Dermis microvascular lymphatic vessel endothelial cell (primary cell): ENCODE data around the gene MICAL3. TPM values are rescaled to one million over a fixed set of nuclear protein-coding genes. Genes with fewer than 3 reads are reported as not detected.
"Not testable (repeated sequence)": the region's sequence is repeated elsewhere in the genome, so short reads cannot be mapped to it uniquely, and the experiment has no call there.

Experiments
- DNase-seq, 2 donors: peaks; one replicate each; pipeline versions ENCODE4 v3.0.0 to v3.0.0-alpha.2; 2010; ENCODE audit warnings: low read depth in 2 of 2
- total RNA-seq: library from RNA; depleted of rRNA; stranded (reverse); fragments of >200 nt; gene quantifications from 2 replicates; pipeline ENCODE4 v1.2.1, GENCODE V29; 2014

MICAL3 gene
- total RNA-seq, 1 donor from 2014 or later, result 14.8 TPM

- DNase-seq, result no peak
Measured at GRCh38 chr22:17780116-17780740, 244.1 kb downstream of the MICAL3 start.

GRCh38 chr22:17779286-17780115 lies 244.9 kb downstream of the MICAL3 start:
- DNase-seq, result no peak

- DNase-seq, result no peak
Measured at GRCh38 chr22:17778412-17778976, 245.9 kb downstream of the MICAL3 start.

GRCh38 chr22:17777717-17778044 lies 246.7 kb downstream of the MICAL3 start:
- no peak for DNase-seq

DNA sequence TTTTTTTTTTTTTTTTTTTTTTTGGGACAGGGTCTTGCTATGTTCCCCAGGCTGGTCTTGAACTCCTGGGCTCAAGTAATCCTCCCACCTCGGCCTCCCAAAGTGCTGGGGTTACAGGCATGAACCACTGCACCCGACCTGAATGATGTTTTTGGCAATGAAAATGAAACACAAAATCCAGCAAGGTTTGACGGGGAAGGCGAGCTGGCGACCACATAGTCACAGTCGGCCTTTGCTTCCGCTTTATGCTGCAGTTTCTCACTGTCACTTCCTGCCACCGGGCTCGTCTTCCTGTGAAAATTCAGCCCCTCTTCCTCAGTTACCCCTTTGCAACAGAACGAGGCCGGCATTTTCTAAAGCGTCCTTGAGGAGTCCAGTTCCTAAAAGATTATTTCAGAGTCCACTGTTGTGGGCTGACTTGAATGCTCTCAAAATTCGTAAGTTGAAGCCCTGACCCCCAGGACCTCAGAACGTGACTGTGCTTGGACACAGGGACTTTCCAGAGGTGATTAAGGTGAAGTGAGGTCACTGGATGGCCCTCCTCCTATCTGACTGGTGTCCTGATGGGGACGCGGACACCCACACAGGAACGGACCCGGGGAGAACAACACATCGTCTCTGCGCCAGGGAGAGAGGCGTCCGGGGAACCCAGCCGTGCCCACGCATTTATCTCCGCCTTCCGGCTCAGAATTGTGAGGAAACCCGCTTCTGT lies 247.2 kb downstream of the MICAL3 start:
- peak; percentile 72 to 86 for DNase-seq

DNA sequence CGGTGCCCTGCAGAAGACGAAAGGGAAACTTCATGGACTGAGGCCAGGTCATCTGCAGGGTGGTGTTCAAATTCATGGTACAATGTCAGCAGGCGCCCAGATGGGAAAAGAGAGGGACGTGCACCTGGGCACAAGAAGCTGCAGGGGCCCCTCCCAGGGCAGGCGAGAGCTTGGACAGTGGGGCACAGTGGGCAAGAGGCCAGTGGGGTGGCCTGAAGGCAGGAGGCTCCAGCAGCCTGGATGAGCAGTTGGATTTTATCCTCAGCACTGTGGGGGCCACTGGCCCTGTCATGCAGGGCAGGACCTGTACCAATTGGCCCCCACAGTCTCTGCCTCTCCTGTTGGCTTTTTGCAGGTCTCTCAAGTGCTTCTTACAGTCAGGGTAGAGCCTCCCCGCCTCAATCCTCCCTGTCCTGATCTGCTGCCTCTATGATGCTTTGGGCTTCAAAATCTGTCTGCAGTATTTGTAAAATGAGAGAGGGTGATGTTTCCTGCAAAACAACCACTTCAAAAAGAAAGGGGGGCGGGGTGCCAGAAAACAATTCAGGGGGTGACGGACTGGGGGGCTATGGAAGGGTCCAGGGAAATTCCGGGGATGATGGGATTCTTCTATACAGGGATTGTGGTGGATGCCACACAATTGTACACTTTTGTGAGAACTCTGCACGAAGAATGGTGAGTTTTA lies 248.4 kb downstream of the MICAL3 start:
- no peak for DNase-seq

- no peak for DNase-seq
Measured at GRCh38 chr22:17774926-17775685, 249.3 kb downstream of the MICAL3 start.

GRCh38 chr22:17774206-17774925 lies 250.0 kb downstream of the MICAL3 start, which contains the start of gene BID:
Gene BID (minus strand): TSS chr22:17774469. CDS start chr22:17750116, 24,353 bp downstream.
- DNase-seq, result peak in 1 of 2 donors; percentile 43

DNA sequence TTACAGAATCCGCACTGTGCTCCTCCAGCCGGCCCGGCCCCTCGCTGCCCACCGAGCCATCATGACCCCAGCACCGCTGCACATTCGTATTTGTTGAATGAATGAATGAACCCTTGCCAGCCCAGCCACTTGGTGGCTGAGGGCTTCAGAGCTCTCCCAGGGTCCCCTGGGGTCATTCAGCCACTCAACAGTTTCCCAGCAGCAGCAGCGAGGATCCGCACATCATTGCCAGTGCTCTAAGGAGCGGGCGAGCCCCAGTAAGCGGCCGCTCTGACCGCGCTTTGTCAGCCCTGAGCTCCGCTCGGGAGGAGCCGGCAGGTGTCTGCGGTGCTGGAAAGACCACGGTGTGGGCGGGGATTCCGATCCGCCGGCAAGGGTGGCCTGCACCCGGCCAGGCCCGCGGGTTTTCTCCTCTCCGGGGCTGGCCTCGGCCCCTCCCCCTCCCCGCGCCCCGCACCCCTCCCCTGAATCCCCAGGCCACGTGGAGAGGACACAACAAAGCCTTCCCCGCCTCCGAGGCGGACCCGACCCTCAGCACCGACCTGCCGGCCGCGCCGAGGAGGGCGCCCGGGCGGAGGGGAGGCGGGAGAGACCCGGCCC lies 250.7 kb downstream of the MICAL3 start:
- peak in 1 of 2 donors; percentile 38 for DNase-seq

GRCh38 chr22:17772958-17773605 lies 251.3 kb downstream of the MICAL3 start:
- DNase-seq, result no peak

- DNase-seq, result peak in 1 of 2 donors; percentile 52
Measured at GRCh38 chr22:17772249-17772957, 252.0 kb downstream of the MICAL3 start.

DNA sequence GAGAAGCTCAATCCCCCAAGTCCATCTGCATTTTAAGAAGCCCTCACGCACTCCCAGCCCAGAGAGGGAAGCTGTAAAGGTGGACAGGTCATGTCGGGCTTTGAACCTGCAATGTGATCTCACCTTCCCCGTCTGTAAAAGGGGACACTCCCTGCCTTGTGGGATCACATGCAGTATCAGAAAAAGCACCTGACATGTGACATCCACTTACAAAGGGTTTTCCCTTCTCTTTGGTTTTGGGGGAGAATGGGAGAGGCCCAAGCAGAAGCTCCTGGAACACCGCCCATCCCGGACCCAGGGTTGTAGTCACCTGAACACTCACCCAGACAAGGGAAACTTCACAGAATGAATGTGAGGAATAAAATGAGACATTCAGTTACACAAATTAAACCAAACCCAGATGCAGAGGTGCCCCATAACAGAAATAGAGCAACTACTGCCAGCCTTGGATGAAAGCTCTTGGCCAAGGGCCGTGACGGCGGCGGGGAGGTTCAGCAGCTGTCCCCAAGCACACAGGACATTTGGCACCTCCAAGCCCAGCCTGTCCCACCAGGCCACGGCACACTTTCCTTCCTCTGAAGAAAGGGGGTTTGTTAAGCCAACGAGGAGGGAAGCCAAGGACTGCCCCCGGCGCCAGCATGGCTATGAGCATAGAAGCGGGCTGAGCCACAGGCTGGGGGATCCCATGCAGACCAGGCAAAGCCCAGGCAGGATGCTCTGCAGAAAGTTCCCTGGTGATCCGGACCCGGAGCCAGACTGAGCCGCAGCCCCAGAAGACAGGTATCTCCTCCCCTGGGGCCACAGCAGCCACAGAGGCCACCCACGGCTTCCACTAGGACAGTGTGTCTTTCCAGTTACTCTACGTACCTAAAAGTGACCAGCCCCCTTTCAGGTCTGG lies 253.9 kb downstream of the MICAL3 start:
- DNase-seq, result no peak

- no peak for DNase-seq
Measured at GRCh38 chr22:17769716-17770082, 254.7 kb downstream of the MICAL3 start.

DNA sequence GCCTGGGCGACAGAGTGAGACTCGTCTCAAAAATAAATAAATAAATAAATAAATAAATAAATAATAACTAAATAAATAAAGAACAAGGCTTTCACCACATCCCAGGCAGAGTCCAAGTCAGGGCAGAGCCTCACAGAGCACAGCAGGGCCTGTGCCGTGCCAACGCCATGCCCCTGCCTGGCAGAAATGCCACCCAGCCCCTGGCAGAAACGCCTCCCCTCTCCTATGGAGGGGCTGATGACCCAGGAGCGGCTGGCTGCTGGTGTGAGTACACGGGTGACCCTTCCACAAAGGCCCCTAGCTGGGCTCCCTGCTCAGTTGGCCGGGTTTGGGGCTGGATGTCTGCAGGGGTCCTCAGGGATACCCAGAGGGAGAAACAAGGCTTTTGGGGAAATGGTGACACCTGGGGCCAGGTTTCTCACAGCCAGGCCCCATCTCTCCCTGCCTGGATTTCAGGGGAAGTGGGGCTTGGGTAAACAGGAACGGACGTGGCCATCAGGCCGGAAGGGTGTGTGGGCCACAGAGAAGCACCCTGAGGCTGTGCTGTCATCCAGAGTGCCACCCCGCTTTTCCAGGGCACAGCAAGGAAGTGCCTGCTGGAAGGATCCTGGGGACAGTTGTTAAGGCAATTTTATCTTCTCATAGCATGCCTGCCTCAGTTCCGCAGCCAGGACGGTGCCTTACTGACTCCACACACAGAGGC lies 255.2 kb downstream of the MICAL3 start:
- DNase-seq, result no peak

GRCh38 chr22:17767233-17768065 lies 256.9 kb downstream of the MICAL3 start:
- DNase-seq, result no peak

DNA sequence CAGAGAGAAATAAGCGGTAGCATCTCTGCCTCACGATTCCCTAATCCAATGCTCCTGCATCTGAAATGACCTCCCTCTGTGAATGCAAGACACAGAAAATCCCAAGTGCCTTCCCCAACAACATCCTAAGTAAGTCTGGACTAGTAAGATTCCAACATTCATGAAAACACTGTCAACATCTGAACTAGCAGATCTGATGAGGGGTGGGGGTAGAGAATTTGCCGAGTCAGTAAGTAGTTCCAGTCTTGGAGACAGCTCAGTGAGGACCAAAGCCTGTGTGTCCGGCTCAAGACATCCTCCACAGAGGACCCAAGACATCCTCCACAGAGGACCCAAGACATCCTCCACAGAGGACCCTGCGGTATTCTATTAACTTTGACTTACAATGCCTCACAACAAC lies 259.5 kb downstream of the MICAL3 start:
- not testable (repeated sequence) for DNase-seq
